HG02981 (cell line): ENCODE data around the gene PPM1H.
"Not testable (repeated sequence)": the region's sequence is repeated elsewhere in the genome, so short reads cannot be mapped to it uniquely, and the experiment has no call there.

Source experiments
- ATAC-seq: cut with Tn5 transposase; IDR thresholded peaks from one replicate; pipeline ENCODE4 v1.9.1; 2021; ENCODE audit warnings: mild to moderate bottlenecking, moderate library complexity; ENCODE audit not compliant: unreplicated experiment

PPM1H gene

GRCh38 chr12:62772416-62772955 lies 162.5 kb downstream of the PPM1H start:
- no peak for ATAC-seq

DNA sequence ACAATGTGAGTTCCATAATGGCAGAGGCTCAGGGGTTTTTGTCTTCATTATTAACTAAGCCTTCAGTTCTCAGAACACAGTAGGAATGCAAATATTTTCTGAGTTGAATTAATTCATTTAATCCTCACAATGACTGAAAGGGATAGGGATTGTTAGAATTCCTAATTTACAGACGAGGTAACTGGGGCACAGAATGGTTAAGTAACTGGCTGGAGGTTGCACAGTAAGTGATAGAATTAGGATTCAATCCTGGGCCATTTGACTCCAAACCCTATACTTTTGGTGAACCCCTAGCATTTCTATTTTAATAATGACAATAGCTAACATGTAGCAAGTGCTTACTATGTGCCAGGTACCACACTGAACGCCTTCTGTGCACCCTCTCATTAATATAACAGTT lies 163.1 kb downstream of the PPM1H start:
- no peak for ATAC-seq

GRCh38 chr12:62770381-62770780 lies 164.6 kb downstream of the PPM1H start:
- no peak for ATAC-seq

- no peak for ATAC-seq
Observed at GRCh38 chr12:62769076-62769619, 165.8 kb downstream of the PPM1H start.

- ATAC-seq: no peak
Observed at GRCh38 chr12:62767946-62768345, 167.0 kb downstream of the PPM1H start.

DNA sequence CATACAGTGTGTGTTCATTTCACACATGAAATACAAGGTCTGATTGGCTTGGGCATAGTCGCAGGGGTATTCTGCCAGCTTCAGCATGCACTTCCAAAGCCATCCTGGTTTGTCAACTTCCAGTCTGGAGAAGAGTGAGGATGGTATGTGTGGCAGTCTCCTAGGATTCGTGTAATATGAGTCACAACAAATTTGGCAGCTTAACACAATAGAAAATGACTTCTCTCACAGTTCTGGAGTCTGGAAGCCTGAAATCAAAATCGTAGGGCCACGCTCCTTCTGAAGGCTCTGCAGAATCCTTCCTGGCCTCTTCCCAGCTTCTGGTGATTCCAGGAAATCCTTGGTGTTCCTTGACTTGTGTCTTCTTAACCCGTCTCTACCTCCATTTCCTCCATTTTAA lies 167.5 kb downstream of the PPM1H start:
- ATAC-seq: no peak

GRCh38 chr12:62766496-62766895 lies 168.5 kb downstream of the PPM1H start:
- no peak for ATAC-seq

GRCh38 chr12:62763861-62764645 lies 170.9 kb downstream of the PPM1H start:
- ATAC-seq: no peak

- ATAC-seq: no peak
Observed at GRCh38 chr12:62763312-62763711, 171.6 kb downstream of the PPM1H start.

DNA sequence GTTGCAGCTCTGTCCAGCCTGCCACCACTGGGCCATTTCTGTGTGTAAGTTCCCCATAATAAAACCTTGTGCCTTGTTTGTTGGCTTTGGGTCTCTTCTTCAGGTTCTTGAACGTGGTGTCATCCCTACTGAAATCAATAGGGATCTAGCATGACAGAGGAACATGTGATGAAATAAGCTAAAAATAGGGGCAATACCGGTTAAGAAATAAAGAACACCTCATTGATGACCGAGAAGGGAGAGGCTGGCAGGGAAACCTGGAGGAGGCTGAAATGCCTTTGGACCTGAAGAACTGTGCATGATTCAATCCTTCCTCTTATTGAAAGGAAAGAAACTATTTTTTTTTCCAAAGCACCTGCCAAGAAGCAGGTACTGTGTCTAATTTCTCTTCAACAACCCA lies 172.3 kb downstream of the PPM1H start:
- no peak for ATAC-seq

- no peak for ATAC-seq
Observed at GRCh38 chr12:62761658-62762057, 173.3 kb downstream of the PPM1H start.

DNA sequence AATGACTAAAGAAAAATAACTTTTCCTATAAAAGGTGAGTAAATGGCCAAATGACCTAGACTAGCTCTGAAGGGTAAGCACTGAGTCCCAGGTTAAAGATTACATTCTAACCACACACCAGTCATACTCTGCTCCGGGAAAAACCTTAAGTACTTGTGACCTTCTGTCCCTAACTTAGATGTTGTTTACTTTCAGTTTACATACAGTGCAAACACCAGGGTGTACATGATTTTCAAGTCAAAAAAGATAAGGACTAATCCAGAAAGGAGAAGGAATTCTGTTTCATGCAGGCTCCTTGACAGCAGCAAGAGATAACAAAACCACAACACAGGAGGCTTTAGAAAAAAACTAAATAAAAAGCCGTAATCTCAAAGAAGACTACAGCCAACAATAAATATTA lies 174.2 kb downstream of the PPM1H start:
- ATAC-seq: peak; percentile 92

DNA sequence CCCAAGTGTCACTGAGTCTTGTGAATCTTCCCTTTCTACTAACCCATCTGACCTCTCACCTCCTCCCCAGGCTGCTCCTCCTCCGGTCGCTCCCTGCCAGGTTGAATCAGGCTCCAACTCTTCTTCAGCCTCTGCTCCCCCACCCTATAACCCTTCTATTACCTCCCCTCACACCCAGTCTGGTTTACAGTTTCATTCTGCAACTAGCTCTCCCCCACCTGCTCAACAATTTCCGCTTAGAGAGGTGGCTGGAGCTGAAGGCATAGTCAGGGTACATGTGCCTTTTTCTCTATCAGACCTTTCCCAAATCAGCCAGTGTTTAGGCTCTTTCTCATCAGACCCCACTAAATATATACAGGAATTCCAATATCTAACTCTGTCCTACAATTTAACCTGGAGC lies 174.6 kb downstream of the PPM1H start:
- ATAC-seq: not testable (repeated sequence)

DNA sequence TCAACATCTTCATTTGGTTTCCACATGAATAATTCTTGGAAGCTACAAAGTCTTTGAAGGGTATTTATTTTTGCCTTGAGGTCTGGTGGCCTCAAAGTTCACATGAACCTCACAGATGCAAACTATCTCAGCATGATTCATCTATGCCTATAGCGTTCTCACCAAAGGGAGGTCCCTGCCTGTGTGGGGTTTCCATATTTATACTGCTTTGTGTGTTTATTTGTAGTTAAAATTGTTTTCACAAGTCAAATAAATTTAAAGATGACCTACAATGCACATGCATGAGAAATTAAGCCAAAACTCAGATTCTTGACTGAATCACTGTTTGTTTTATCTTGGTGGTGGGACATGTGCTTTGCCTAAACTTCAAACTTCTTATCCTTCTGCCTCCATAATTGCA lies 176.7 kb downstream of the PPM1H start:
- ATAC-seq: no peak

GRCh38 chr12:62757048-62757447 lies 177.9 kb downstream of the PPM1H start:
- ATAC-seq: no peak

- no peak for ATAC-seq
Observed at GRCh38 chr12:62754706-62755105, 180.2 kb downstream of the PPM1H start.

DNA sequence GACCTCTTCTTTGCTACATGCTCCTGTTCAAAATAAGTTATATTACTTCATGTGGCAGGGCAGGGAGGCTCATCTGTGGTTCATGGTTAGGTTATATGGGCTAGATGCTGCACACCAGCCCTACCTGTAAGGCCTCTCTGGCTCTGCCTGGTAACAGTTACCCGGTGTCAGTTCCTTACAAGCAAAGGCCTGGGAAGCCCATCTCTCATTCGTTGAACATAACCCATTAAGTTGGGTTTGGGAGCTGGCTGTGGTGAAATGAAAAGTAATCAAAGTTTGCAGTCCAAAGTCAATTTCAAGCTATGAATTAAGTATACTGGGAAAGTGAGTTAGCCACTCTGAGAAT lies 183.2 kb downstream of the PPM1H start:
- no peak for ATAC-seq

- no peak for ATAC-seq
Observed at GRCh38 chr12:62750941-62751809, 183.8 kb downstream of the PPM1H start.

DNA sequence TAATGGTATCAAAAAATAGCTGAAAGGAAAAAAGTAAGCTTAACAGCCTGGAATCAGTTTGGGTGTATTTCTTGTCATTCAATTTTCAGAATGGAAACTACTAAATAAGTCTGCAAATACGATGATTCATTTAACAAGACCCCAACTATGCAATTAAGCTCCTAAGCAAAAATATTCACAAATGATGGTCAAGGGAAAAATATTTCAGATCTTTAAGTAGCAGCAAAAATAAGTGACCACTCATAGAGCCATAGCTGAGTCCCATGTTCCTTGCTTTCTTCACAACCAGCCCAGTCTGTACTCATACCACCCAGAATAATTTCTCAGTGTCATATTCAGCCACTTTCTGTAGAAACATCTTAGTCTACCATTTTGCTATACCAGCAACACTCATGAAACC lies 185.4 kb downstream of the PPM1H start:
- ATAC-seq: no peak

DNA sequence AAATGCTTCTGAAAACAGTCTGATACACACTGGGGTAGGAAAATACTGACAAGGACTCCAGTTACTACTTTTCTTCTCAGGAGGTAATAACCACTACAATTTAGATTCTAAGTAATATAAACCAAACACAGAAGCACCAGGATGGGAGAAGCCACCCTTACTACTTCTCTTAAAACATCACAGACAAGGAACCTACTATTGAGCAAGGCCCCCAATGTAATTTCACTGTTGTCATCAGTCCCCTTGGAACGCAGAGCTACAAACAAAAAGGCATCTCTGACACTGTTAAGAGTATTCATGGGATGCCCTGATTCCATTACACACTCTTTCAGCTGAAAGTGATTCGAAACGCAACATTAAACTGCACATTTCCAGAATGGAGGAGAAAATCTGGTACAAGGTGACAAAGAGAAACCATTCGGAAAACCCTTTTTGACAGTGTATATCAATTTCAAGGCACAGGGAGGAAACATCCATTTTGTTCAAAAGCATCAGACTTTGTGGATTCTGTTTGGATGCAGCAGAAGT lies 185.9 kb downstream of the PPM1H start:
- no peak for ATAC-seq

- ATAC-seq: no peak
Observed at GRCh38 chr12:62744551-62744950, 190.4 kb downstream of the PPM1H start.
